ENCODE data around the gene CTRB1.

GRCh38 chr16:75236232-75236631 lies 17.4 kb downstream of the CTRB1 start:
- no peak for TF ChIP-seq EZH2phosphoT487 (IDR thresholded peaks at IDR 0.05; ENCODE audit: insufficient read depth, low read depth)
- no peak for TF ChIP-seq EZH2 (IDR thresholded peaks at IDR 0.05; ENCODE audit: insufficient read depth, poor library complexity, severe bottlenecking)

Data from GM23248 (cell line).